A549 (cell line): ENCODE measurements around the gene TMEM143. TPM values are rescaled to one million over a fixed set of nuclear protein-coding genes. Genes with fewer than 3 reads are reported as not detected.
"Not testable (repeated sequence)": the region's sequence is repeated elsewhere in the genome, so short reads cannot be mapped to it uniquely, and the experiment has no call there.

Experiments used
- ATAC-seq, 2 experiments: fragments of 200-7000 bp in 1 of 2; fragments of >200 bp in 1 of 2; cut with Nextera tagmentation in 1 of 2; cut with Tn5 transposase in 1 of 2; 3 replicates each; pipeline versions ENCODE4 v1.8.0 to v1.9.1; 2018 to 2020; ENCODE audit warnings: mild to moderate bottlenecking in 1 of 2, moderate library complexity in 1 of 2
- CTCF ChIA-PET: fragments of 300-600 bp; sonication (Branson Sonifier 250); formaldehyde crosslinking; extraction: SDS; loops from one replicate; lab custom pipeline; 2021; ENCODE audit warnings: antibody characterized with exemption, inconsistent platforms; lab: Yijun Ruan, JAX
- POLR2A ChIA-PET: fragments of 350-600 bp; formaldehyde crosslinking; extraction: SDS; loops from one replicate; lab custom pipeline; 2021; ENCODE audit warnings: antibody characterized with exemption, inconsistent platforms; lab: Yijun Ruan, JAX
- DNase-seq, 2 experiments: peaks; one replicate each; pipeline versions ENCODE4 v3.0.0 to v3.0.0-alpha.2; 2011 to 2016; ENCODE audit warnings: low read depth in 1 of 2, low spot score in 1 of 2
- FAIRE-seq: peaks from 2 replicates; lab custom pipeline; 2011; peaks lifted over from hg19 to GRCh38; lab: Jason Lieb, UNC
- H3K27ac ChIP-seq, 2 experiments: fragments of >200 bp; sonication (Bioruptor Twin); formaldehyde crosslinking; 3 replicates each; pipeline ENCODE4 v1.5.1; 2016 to 2017
- H3K4me1 ChIP-seq: fragments of >200 bp; sonication (Bioruptor Twin); formaldehyde crosslinking; 3 replicates; pipeline ENCODE4 v1.6.1; 2016
- H3K4me2 ChIP-seq: fragments of >200 bp; sonication (Bioruptor Twin); formaldehyde crosslinking; 3 replicates; pipeline ENCODE4 v1.6.1; 2016
- H3K4me3 ChIP-seq: fragments of >200 bp; sonication (Bioruptor Twin); formaldehyde crosslinking; 3 replicates; pipeline ENCODE4 v1.5.1; 2016
- H3K9me3 ChIP-seq: fragments of >200 bp; sonication (Bioruptor Twin); formaldehyde crosslinking; 3 replicates; pipeline ENCODE4 v1.6.1; 2016
- BCL3 ChIP-seq: fragments of >200 bp; sonication (Bioruptor Twin); formaldehyde crosslinking; IDR thresholded peaks from 3 replicates; pipeline ENCODE4 v1.6.1; 2016
- CEBPB ChIP-seq, 2 experiments: fragments of >200 bp in 1 of 2; sonication (Bioruptor Twin) in 1 of 2; formaldehyde crosslinking in 1 of 2; IDR thresholded peaks; 2 replicates each; pipeline ENCODE4 v1.6.1; 2012 to 2016
- EHF ChIP-seq: fragments of 250-450 bp; sonication (Bioruptor Pico); IDR thresholded peaks from 2 replicates; pipeline ENCODE4 v1.5.0; 2020; ENCODE audit warnings: mild to moderate bottlenecking
- EHMT2 ChIP-seq: fragments of 200-600 bp; sonication (generic); IDR thresholded peaks from 2 replicates; pipeline ENCODE4 v1.6.1; 2016; ENCODE audit warnings: antibody characterized with exemption, low read depth, mild to moderate bottlenecking, moderate library complexity
- FOSB ChIP-seq: fragments of 250-450 bp; sonication (Bioruptor Pico); IDR thresholded peaks from 2 replicates; pipeline ENCODE4 v1.5.0; 2020; ENCODE audit warnings: mild to moderate bottlenecking, moderate library complexity
- HEYL ChIP-seq: fragments of 250-450 bp; sonication (Bioruptor Pico); IDR thresholded peaks from 2 replicates; pipeline ENCODE4 v1.8.0; 2021; ENCODE audit warnings: mild to moderate bottlenecking, moderate library complexity
- HOXA7 ChIP-seq: fragments of 250-450 bp; sonication (Bioruptor Pico); IDR thresholded peaks from 2 replicates; pipeline ENCODE4 v1.5.0; 2020; ENCODE audit warnings: mild to moderate bottlenecking, moderate library complexity
- JUN ChIP-seq, 2 experiments: fragments of >200 bp; sonication (Bioruptor Twin); formaldehyde crosslinking; IDR thresholded peaks; 2 replicates in 1 of 2; 3 replicates in 1 of 2; pipeline ENCODE4 v1.6.1; 2016 to 2017
- KDM1A ChIP-seq: fragments of 200-600 bp; sonication (generic); IDR thresholded peaks from 2 replicates; pipeline ENCODE4 v1.6.1; 2016; ENCODE audit warnings: low read depth, mild to moderate bottlenecking
- MAFK ChIP-seq: fragments of 450-650 bp; IDR thresholded peaks from 2 replicates; pipeline ENCODE4 v1.6.1; 2014; ENCODE audit not compliant: partially characterized antibody
- RARB ChIP-seq: fragments of 250-450 bp; sonication (Bioruptor Pico); IDR thresholded peaks from 2 replicates; pipeline ENCODE4 v1.8.0; 2021; ENCODE audit warnings: mild to moderate bottlenecking, moderate library complexity
- RCOR1 ChIP-seq: fragments of 150-350 bp; IDR thresholded peaks from 2 replicates; pipeline ENCODE4 v1.6.1; 2014; ENCODE audit warnings: antibody characterized with exemption, low read length, low read depth
- TFCP2L1 ChIP-seq: fragments of 250-450 bp; sonication (Bioruptor Pico); IDR thresholded peaks from 2 replicates; pipeline ENCODE4 v1.5.0; 2021; ENCODE audit warnings: mild to moderate bottlenecking
- ZC3H11A ChIP-seq: fragments of 450-650 bp; IDR thresholded peaks from 2 replicates; pipeline ENCODE4 v1.6.1; 2014; ENCODE audit warnings: antibody characterized with exemption, mild to moderate bottlenecking
- WGBS: methylation state at CpG from one replicate; pipeline ENCODE4 v1.1.6; 2017; ENCODE audit errors: missing lambda C conversion rate; 5-methylcytosine and 5-hydroxymethylcytosine counted together
- polyA plus RNA-seq, 4 experiments: library from polyadenylated mRNA; depleted of rRNA in 3 of 4; stranded (reverse); fragments of >200 nt; fragmentation: RNase III in 1 of 4; extraction: RNeasy Plus Mini Kit Qiagen cat#74134 plus additional on column Dnase treatment in 1 of 4; gene quantifications; 2 replicates in 3 of 4; 3 replicates in 1 of 4; pipeline ENCODE4 v1.2.3, GENCODE V29; 2011 to 2017

TMEM143 gene
- polyA plus RNA-seq, 2 of the 4 experiments (the other 2 are of a cell fraction): 6.4 to 7.4 TPM

- TF ChIP-seq BCL3 (no peak), TFCP2L1 (CRISPR knock-in tag) (no peak), CEBPB (IDR thresholded peaks at IDR 0.05) (no peak), ZC3H11A (no peak), RARB (CRISPR knock-in tag) (no peak), FOSB (CRISPR knock-in tag) (no peak), EHF (CRISPR knock-in tag) (no peak)
Observed at GRCh38 chr19:48379058-48379457, 15.3 kb upstream of the TMEM143 start (continued).

GRCh38 chr19:48378194-48378570 lies 14.4 kb upstream of the TMEM143 start:
- Histone ChIP-seq H3K9me3 (no peaks in the 10 kb centered on the region), H3K4me1 (peaks cover 5% of the 10 kb centered on the region), H3K4me3 (no peak overlapping the region), H3K27ac (no peak overlapping the region)
- CTCF ChIA-PET: interaction anchor here (0.7 to 1.8 kb wide), 2 partner anchors 44 to 179 kb away, joined by 3 to 7 read pairs; no protein-coding TSS in a partner anchor
- ATAC-seq: no peak
- FAIRE-seq: no peak
- POLR2A ChIA-PET: no interaction called here
- TF ChIP-seq KDM1A (no peak), HOXA7 (CRISPR knock-in tag) (no peak), JUN (IDR thresholded peaks at IDR 0.05) (no peak)
- TF ChIP-seq, all 56 proteins: peak for 0
- H3K4me2 ChIP-seq: no peak overlapping the region
- WGBS: 90% methylated on average over 10 of the region's 10 CpGs
- DNase-seq: no peak

- TF ChIP-seq RCOR1 (no peak), EHMT2 (no peak), HEYL (no peak)
- DNase-seq: no peak
- peak; percentile 9 to 23; a peak in 3 of 6 replicates for ATAC-seq
- H3K9me3 ChIP-seq: no peaks in the 10 kb centered on the region
- H3K27ac ChIP-seq: peak overlapping the region; percentile 64 to 81
- peak overlapping the region; percentile 63 for H3K4me2 ChIP-seq
- 94% methylated on average over 11 of the region's 11 CpGs for WGBS
- FAIRE-seq: no peak
- CTCF ChIA-PET: interaction anchor here (0.6 to 6.7 kb wide), 7 partner anchors 10 to 159 kb away, joined by 3 to 54 read pairs (median 4); partner anchors contain the start of genes KDELR1, SYNGR4 and TMEM143
- no peak overlapping the region for H3K4me3 ChIP-seq
- peaks cover 23% of the 10 kb centered on the region for H3K4me1 ChIP-seq
- POLR2A ChIA-PET: interaction anchor here (1.7 to 2.0 kb wide), 2 partner anchors 10 to 18 kb away, joined by 10 read pairs; partner anchors contain the start of genes KDELR1, SYNGR4 and TMEM143
Observed at GRCh38 chr19:48373567-48373966, 9.8 kb upstream of the TMEM143 start.

- DNase-seq: peak in 1 of 2 experiments; percentile 68
- Histone ChIP-seq H3K9me3 (no peaks in the 10 kb centered on the region), H3K4me3 (no peak overlapping the region), H3K27ac (peak overlapping the region; percentile 64 to 81), H3K4me2 (peak overlapping the region; percentile 63), H3K4me1 (peaks cover 23% of the 10 kb centered on the region)
- FAIRE-seq: peak; percentile 81
- POLR2A ChIA-PET: interaction anchor here (1.7 to 2.0 kb wide), 2 partner anchors 9 to 18 kb away, joined by 10 read pairs; partner anchors contain the start of genes KDELR1, SYNGR4 and TMEM143
- ATAC-seq: peak; percentile 17 to 51; a peak in 3 of 6 replicates
- CTCF ChIA-PET: interaction anchor here (0.6 to 6.7 kb wide), 9 partner anchors 9 to 160 kb away, joined by 3 to 54 read pairs (median 4); partner anchors contain the start of genes KDELR1, SYNGR4 and TMEM143
- 16% methylated on average over 4 of the region's 4 CpGs for WGBS
- TF ChIP-seq EHMT2 (no peak), MAFK (peak; percentile 13)
Observed at GRCh38 chr19:48372904-48373303, 9.2 kb upstream of the TMEM143 start.

- H3K27ac ChIP-seq: peak overlapping the region; percentile 64 to 81; a peak in 4 of 6 replicates
- not testable (repeated sequence) for ATAC-seq, H3K9me3 ChIP-seq, FAIRE-seq, DNase-seq, H3K4me3 ChIP-seq, H3K4me2 ChIP-seq
- peaks cover 23% of the 10 kb centered on the region for H3K4me1 ChIP-seq
- WGBS: 88% methylated on average over 5 of the region's 5 CpGs
- CTCF ChIA-PET: interaction anchor here (0.6 to 6.7 kb wide), 8 partner anchors 8 to 217 kb away, joined by 3 to 54 read pairs (median 4); partner anchors contain the start of genes KDELR1, SYNGR4 and TMEM143
- POLR2A ChIA-PET: interaction anchor here (2.0 kb wide), 1 partner anchor 19 kb away, joined by 10 read pairs; the partner anchor contains the start of gene KDELR1
Observed at GRCh38 chr19:48371771-48372170, 8.0 kb upstream of the TMEM143 start.
